Measurements from ENCODE around the gene PLA2G4C.

GRCh38 chr19:48139053-48139452 lies 28.4 kb upstream of the PLA2G4C start:
- TF ChIP-seq TAF1 (conservative IDR thresholded peaks at IDR 0.05) (no peak), CTCF (IDR thresholded peaks at IDR 0.05; ENCODE audit: low read depth, low read length, missing input control) (no peak), YY1 (IDR thresholded peaks at IDR 0.05) (no peak), GABPA (IDR thresholded peaks at IDR 0.05 in 1 of 2, conservative IDR thresholded peaks at IDR 0.05 in 1 of 2) (no peak), JUND (IDR thresholded peaks at IDR 0.05) (no peak), ATF3 (IDR thresholded peaks at IDR 0.05) (no peak), REST (IDR thresholded peaks at IDR 0.05) (no peak), ZBTB33 (IDR thresholded peaks at IDR 0.05) (no peak), FOXA2 (IDR thresholded peaks at IDR 0.05) (no peak), MAX (IDR thresholded peaks at IDR 0.05) (no peak), RAD21 (IDR thresholded peaks at IDR 0.05) (no peak)

All from liver (tissue), 3 donors.